ENCODE data around the gene DFFA. TPM values are rescaled to one million over a fixed set of nuclear protein-coding genes. Genes with fewer than 3 reads are reported as not detected.
A peak's percentile ranks its signal among the peaks of the same experiment; 100 is the strongest.
"Not testable (repeated sequence)": the region's sequence is repeated elsewhere in the genome, so short reads cannot be mapped to it uniquely, and the experiment has no call there.

The DFFA gene
- total RNA-seq, 4 donors from 2014 or later = 7.5 to 31.6 (median 17.1) TPM

DNA sequence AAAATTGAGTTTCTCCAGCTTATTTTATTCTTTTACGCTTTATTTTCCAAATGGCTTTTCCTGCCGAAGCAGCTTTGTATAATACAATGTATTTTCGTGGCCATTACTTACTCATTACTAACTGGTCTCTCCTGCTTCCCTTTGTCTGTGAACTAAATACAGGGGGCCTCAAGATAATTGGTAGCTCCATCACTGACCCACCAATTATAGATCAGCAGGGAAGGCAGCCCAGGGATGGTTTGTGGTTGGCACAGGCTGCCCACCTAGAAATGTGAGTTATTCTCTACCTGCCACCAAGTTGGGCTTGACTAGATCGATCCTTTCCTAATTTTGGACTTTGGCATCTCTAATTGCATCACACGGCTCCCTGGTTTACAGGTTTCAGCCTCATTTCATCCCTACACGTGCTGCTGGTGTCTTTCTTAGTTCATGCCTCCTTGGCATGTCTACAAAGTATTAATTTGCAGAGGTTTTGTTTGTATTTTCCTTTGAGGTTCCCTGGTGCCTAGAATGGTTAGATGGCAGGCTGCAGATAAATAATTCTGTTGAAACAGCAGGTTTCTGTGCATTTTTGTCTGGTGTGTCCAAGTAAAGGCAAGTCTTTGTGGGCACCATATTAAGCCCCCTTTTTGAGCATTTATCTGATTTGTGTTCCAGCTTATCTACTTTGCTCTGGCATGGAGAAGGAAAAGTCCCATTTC lies 37.6 kb upstream of the DFFA start:
- intact Hi-C loops (cut with DNase I; ENCODE audit: low total_unique reads) (no loop called here), in situ Hi-C loops (cut with MboI; ENCODE audit: low pct_ligation_motif_present in 1 of 4, low pct_unique_long_range_greater_than_20kb in 1 of 4, low sequenced_read_pairs in 3 of 4) (loop anchor here (5.0 to 25.0 kb wide), 4 partner anchors 352 to 425 kb away; no protein-coding TSS in a partner anchor)
- H3K36me3 ChIP-seq = no peaks in the 10 kb centered on the region
- H3K9me3 ChIP-seq = no peaks in the 10 kb centered on the region
- WGBS, 2 donors (ENCODE audit: low coverage in 1 of 2) = 55 to 72% methylated on average over 6 of the region's 6 CpGs
- no peak for TF ChIP-seq EP300 (IDR thresholded peaks at IDR 0.05; ENCODE audit: low read depth)
- TF ChIP-seq POLR2AphosphoS5 (IDR thresholded peaks at IDR 0.05) = no peak
- TF ChIP-seq POLR2A (IDR thresholded peaks at IDR 0.05) = no peak
- TF ChIP-seq, protein P1, sequence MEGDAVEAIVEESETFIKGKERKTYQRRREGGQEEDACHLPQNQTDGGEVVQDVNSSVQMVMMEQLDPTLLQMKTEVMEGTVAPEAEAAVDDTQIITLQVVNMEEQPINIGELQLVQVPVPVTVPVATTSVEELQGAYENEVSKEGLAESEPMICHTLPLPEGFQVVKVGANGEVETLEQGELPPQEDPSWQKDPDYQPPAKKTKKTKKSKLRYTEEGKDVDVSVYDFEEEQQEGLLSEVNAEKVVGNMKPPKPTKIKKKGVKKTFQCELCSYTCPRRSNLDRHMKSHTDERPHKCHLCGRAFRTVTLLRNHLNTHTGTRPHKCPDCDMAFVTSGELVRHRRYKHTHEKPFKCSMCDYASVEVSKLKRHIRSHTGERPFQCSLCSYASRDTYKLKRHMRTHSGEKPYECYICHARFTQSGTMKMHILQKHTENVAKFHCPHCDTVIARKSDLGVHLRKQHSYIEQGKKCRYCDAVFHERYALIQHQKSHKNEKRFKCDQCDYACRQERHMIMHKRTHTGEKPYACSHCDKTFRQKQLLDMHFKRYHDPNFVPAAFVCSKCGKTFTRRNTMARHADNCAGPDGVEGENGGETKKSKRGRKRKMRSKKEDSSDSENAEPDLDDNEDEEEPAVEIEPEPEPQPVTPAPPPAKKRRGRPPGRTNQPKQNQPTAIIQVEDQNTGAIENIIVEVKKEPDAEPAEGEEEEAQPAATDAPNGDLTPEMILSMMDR (IDR thresholded peaks at IDR 0.05) = no peak
- peak overlapping the region; percentile 23 to 48 (median 44) for H3K27ac ChIP-seq
- peaks cover 15 to 56% (median 20%) of the 10 kb centered on the region in 4 donors for H3K4me1 ChIP-seq
- DNase-seq = no peak
- H3K4me3 ChIP-seq = no peak overlapping the region
- H3K27me3 ChIP-seq = no peaks in the 10 kb centered on the region

DNA sequence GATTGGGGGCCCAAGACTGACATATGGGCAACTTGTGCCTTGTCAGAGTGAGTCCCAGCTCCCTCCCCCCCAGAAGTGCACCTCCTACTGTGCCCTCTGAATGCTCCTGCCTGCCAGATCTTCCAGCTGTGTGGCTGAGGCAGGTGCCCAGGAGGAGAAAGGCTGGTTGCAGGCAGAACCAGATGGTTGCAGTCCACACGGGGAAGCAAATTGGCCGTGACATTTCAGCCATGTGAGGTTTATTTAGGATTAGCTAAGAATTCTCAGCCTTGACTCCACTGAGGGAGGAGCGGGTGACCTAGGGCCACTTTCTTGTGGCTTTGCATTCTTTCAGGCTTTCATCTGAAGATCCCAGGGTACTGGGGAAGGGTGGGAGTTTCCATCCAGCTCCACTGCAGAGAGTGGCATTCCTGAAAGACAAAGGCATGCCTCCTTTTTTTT lies 36.2 kb upstream of the DFFA start:
- intact Hi-C loops (cut with DNase I; ENCODE audit: low total_unique reads) (no loop called here), in situ Hi-C loops (cut with MboI; ENCODE audit: low pct_ligation_motif_present in 1 of 4, low pct_unique_long_range_greater_than_20kb in 1 of 4, low sequenced_read_pairs in 3 of 4) (loop anchor here in 3 of 4 donors (10.0 to 25.0 kb wide), 2 partner anchors 354 to 356 kb away; no protein-coding TSS in a partner anchor)
- no peaks in the 10 kb centered on the region for H3K27me3 ChIP-seq

DNA sequence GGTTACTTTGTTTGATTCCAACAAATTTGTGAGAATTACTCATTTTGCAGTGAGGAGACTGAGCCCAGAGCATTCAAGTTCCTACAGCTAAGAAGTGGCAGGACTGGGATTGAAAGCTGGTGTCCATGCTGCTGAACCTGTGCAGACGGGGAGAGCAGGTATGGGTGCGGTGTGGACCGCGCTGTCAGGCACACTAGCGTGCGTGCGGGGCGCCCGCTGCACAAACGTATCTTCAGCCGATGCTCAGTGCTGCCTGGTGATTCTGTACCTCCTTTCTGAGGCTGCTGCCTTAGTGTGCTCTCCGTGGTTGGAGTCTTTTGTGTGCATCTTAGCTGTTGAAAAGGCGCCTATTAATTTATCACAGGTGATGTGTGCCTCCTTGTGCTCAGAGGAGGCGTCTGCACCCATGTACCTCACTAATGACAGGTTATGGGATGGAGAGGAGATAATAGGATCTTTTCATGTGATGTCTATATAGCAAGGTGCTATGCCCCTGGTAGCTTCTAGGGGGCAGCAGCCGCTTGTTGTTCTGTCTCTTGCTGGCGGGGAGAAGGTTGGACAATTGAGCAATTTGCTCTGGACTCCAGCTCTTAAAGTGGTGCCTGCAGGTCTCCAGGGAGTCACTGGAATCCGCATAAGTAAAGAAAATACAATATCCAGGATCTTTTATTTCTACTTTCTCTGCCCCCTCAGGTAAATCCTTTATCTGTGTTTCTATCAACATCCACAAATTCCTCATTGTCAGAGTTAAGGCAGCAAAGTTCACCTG lies 35.0 kb upstream of the DFFA start:
- DNase-seq = peak; percentile 62
- in situ Hi-C loops (cut with MboI; ENCODE audit: low pct_ligation_motif_present in 1 of 4, low pct_unique_long_range_greater_than_20kb in 1 of 4, low sequenced_read_pairs in 3 of 4) = loop anchor here in 3 of 4 donors (10.0 to 25.0 kb wide), 2 partner anchors 355 to 358 kb away; no protein-coding TSS in a partner anchor
- 67% methylated on average over 17 of the region's 17 CpGs; no CpG with 5 or more reads in 1 of the 2 donors for WGBS, 2 donors (ENCODE audit: low coverage in 1 of 2)
- H3K9me3 ChIP-seq = no peaks in the 10 kb centered on the region
- H3K36me3 ChIP-seq = no peaks in the 10 kb centered on the region
- intact Hi-C loops (cut with DNase I; ENCODE audit: low total_unique reads) = loop anchor here (2.0 kb wide), 1 partner anchor 360 kb away; no protein-coding TSS in a partner anchor
- H3K27ac ChIP-seq = no peak overlapping the region
- TF ChIP-seq EP300 (IDR thresholded peaks at IDR 0.05; ENCODE audit: low read depth) = no peak
- TF ChIP-seq, protein P1 (IDR thresholded peaks at IDR 0.05) = peak; percentile 71 to 81 (median 75)
- no peak overlapping the region for H3K4me3 ChIP-seq
- no peaks in the 10 kb centered on the region for H3K27me3 ChIP-seq
- H3K4me1 ChIP-seq = peaks cover 15 to 60% (median 23%) of the 10 kb centered on the region in 4 donors

More for the DNA sequence above, 36.2 kb upstream of the DFFA start:
- WGBS, 2 donors (ENCODE audit: low coverage in 1 of 2) = 70% methylated on average over 3 of the region's 3 CpGs; no CpG with 5 or more reads in 1 of the 2 donors
- DNase-seq = no peak
- no peak overlapping the region for H3K27ac ChIP-seq
- no peaks in the 10 kb centered on the region for H3K36me3 ChIP-seq
- H3K9me3 ChIP-seq = no peaks in the 10 kb centered on the region
- H3K4me3 ChIP-seq = no peak overlapping the region
- peaks cover 15 to 55% (median 20%) of the 10 kb centered on the region in 4 donors for H3K4me1 ChIP-seq
- TF ChIP-seq POLR2A (IDR thresholded peaks at IDR 0.05) (no peak), POLR2AphosphoS5 (IDR thresholded peaks at IDR 0.05) (no peak), EP300 (IDR thresholded peaks at IDR 0.05; ENCODE audit: low read depth) (no peak)
- TF ChIP-seq, protein P1 (IDR thresholded peaks at IDR 0.05) = no peak

DNA sequence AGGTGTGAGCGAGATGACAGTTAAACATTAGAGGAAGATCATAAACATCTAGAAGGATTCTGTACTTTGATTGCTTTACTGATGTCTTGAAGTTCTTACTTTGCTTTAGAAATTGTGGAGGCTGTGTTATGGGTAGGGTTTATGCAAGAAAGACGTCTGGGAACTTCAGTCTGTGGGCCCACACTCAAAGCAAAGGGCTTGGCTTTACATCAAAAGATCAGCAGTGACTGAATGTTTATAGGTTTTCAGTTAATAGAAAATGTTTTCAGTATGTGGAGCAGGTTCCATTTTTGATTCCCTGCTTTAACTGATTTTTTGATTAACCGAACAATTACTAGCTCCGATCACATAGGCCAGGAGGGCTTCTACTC lies 34.3 kb upstream of the DFFA start:
- no peak overlapping the region for H3K27ac ChIP-seq
- H3K36me3 ChIP-seq = no peaks in the 10 kb centered on the region
- intact Hi-C loops (cut with DNase I; ENCODE audit: low total_unique reads) = loop anchor here (2.0 kb wide), 1 partner anchor 360 kb away; no protein-coding TSS in a partner anchor
- H3K4me1 ChIP-seq = peaks cover 15 to 60% (median 23%) of the 10 kb centered on the region in 4 donors
- DNase-seq = no peak
- WGBS, 2 donors (ENCODE audit: low coverage in 1 of 2) = 47 to 68% methylated on average over 4 of the region's 4 CpGs
- TF ChIP-seq, protein P1 (IDR thresholded peaks at IDR 0.05) = no peak
- TF ChIP-seq EP300 (IDR thresholded peaks at IDR 0.05; ENCODE audit: low read depth) (no peak), POLR2A (IDR thresholded peaks at IDR 0.05) (no peak), POLR2AphosphoS5 (IDR thresholded peaks at IDR 0.05) (no peak)
- H3K4me3 ChIP-seq = no peak overlapping the region
- in situ Hi-C loops (cut with MboI; ENCODE audit: low pct_ligation_motif_present in 1 of 4, low pct_unique_long_range_greater_than_20kb in 1 of 4, low sequenced_read_pairs in 3 of 4) = loop anchor here in 3 of 4 donors (10.0 to 25.0 kb wide), 2 partner anchors 356 to 358 kb away; no protein-coding TSS in a partner anchor
- H3K27me3 ChIP-seq = no peaks in the 10 kb centered on the region
- H3K9me3 ChIP-seq = no peaks in the 10 kb centered on the region

DNA sequence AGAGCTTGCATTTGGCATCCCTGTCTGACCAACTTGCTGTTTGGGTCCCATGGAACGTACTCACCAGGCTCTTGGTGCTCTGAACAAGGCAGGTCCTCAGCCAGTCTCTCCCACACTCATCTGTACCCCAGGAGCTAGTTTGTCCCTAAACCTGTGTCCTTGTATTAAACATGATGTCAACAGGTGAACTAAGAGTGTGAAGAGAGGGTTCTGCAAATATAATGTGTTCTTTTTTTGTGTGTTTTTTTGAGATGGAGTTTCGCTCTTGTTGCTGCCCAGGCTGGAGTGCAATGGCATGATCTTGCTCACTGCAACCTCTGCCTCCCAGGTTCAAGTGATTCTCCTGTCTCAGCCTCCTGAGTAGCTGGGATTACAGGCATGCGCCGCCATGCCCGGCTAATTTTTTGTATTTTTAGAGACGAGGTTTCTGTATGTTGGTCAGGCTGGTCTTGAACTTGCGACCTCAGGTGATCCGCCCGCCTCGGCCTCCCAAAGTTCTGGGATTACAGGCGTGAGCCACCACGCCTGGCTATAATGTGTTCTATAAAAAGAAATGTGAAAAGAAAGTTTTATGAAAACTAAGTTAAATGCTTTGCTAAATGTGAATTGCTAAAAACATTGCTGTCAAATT lies 33.8 kb upstream of the DFFA start:
- H3K36me3 ChIP-seq, H3K27me3 ChIP-seq, H3K9me3 ChIP-seq, H3K4me3 ChIP-seq, H3K27ac ChIP-seq, DNase-seq: not testable (repeated sequence)
- in situ Hi-C loops (cut with MboI; ENCODE audit: low pct_ligation_motif_present in 1 of 4, low pct_unique_long_range_greater_than_20kb in 1 of 4, low sequenced_read_pairs in 3 of 4) = loop anchor here in 3 of 4 donors (10.0 to 25.0 kb wide), 2 partner anchors 356 to 359 kb away; no protein-coding TSS in a partner anchor
- peaks cover 11 to 57% (median 18%) of the 10 kb centered on the region in 4 donors for H3K4me1 ChIP-seq
- intact Hi-C loops (cut with DNase I; ENCODE audit: low total_unique reads) = loop anchor here (2.0 kb wide), 1 partner anchor 361 kb away; no protein-coding TSS in a partner anchor
- WGBS, 2 donors (ENCODE audit: low coverage in 1 of 2) = 78 to 92% methylated on average over 2 to 12 of the region's 12 CpGs
